ENCODE measurements around the gene SLC47A2. TPM values are rescaled to one million over a fixed set of nuclear protein-coding genes. Genes with fewer than 3 reads are reported as not detected.

Gene SLC47A2
- total and polyA plus RNA-seq, 2 of the 13 experiments (the other 11 are each of a cell fraction or from before 2014, with no cell fraction given), result 0.04 TPM; not detected in 1

GRCh38 chr17:19648475-19649273 is 67.7 kb downstream of the SLC47A2 start, which contains the start of gene ALDH3A2 (continued):
- TF ChIP-seq BCL3 (CRISPR knock-in tag; IDR thresholded peaks at IDR 0.05), result peak; percentile 66
- no peak for TF ChIP-seq PLRG1 (conservative IDR thresholded peaks at IDR 0.05)
- peak; percentile 82 for TF ChIP-seq CTCF (CRISPR knock-in tag; IDR thresholded peaks at IDR 0.05)
- TF ChIP-seq TAF15 (IDR thresholded peaks at IDR 0.05; ENCODE audit: low read depth, low read length, poor library complexity, severe bottlenecking), result no peak
- no peak for TF ChIP-seq SNRNP70 (IDR thresholded peaks at IDR 0.05; ENCODE audit: low read depth, low read length)
- TF ChIP-seq ZNF704 (CRISPR knock-in tag; IDR thresholded peaks at IDR 0.05; ENCODE audit: borderline replicate concordance), result peak; percentile 95
- TF ChIP-seq AGO1 (IDR thresholded peaks at IDR 0.05; ENCODE audit: low read depth, low read length, poor library complexity, severe bottlenecking), result peak; percentile 72
- no peak for TF ChIP-seq KAT2B (IDR thresholded peaks at IDR 0.05; ENCODE audit: borderline replicate concordance, low read depth, low read length)
- TF ChIP-seq ETS1 (CRISPR knock-in tag; IDR thresholded peaks at IDR 0.05), result peak; percentile 82; the same call in 1 of the 2 replicates
- no peak for TF ChIP-seq SMARCE1 (IDR thresholded peaks at IDR 0.05; ENCODE audit: borderline replicate concordance)
- TF ChIP-seq ATF5 (CRISPR knock-in tag; IDR thresholded peaks at IDR 0.05; ENCODE audit: low read depth), result no peak; the same call in 1 of the 2 replicates
- peak; percentile 92; the same call in 1 of the 2 replicates for TF ChIP-seq MAF1 (CRISPR knock-in tag; IDR thresholded peaks at IDR 0.05; ENCODE audit: borderline replicate concordance)
- no peak for TF ChIP-seq ZUFSP (CRISPR knock-in tag; IDR thresholded peaks at IDR 0.05; ENCODE audit: borderline replicate concordance)
- TF ChIP-seq ZNF761 (CRISPR knock-in tag; conservative IDR thresholded peaks at IDR 0.05), result no peak
- peak; percentile 84 for TF ChIP-seq MXD1 (CRISPR knock-in tag; IDR thresholded peaks at IDR 0.05)
- TF ChIP-seq MLX (CRISPR knock-in tag; IDR thresholded peaks at IDR 0.05), result peak; percentile 87
- TF ChIP-seq TBX2 (CRISPR knock-in tag; IDR thresholded peaks at IDR 0.05; ENCODE audit: borderline replicate concordance), result peak; percentile 92
- TF ChIP-seq ZNF839 (CRISPR knock-in tag; IDR thresholded peaks at IDR 0.05; ENCODE audit: borderline replicate concordance), result no peak
- TF ChIP-seq ZNF563 (CRISPR knock-in tag; IDR thresholded peaks at IDR 0.05), result peak; percentile 98
